HG02759 (cell line): ENCODE measurements around the gene PDE9A.

Source experiments
- ATAC-seq: cut with Tn5 transposase; IDR thresholded peaks from one replicate; pipeline ENCODE4 v1.9.1; 2021; ENCODE audit warnings: mild to moderate bottlenecking, moderate library complexity; ENCODE audit not compliant: unreplicated experiment

Gene PDE9A

GRCh38 chr21:42684109-42684916, 30.9 kb downstream of the PDE9A start:
- ATAC-seq, result no peak

GRCh38 chr21:42685036-42685435, 31.6 kb downstream of the PDE9A start:
- no peak for ATAC-seq

GRCh38 chr21:42685954-42686500, 32.6 kb downstream of the PDE9A start:
- no peak for ATAC-seq

DNA sequence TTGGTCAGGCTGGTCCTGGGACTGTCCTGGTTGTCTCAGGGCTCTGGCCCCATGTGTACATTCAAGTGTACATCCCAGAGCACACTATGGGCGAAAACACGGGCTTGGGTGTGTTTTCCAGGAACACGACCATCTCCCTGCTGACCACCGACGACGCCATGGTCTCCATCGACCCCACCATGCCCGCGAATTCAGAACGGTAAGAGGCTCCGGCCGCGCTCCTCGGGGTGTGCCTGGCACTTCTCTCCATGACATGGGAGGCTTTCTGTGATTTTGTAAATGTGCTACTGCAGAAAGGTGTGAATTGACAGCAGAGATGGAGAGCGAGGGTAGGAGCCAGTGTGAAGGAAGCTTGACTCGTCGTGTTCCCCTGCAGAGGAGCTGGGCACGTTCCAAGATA, 34.4 kb downstream of the PDE9A start:
- no peak for ATAC-seq

- no peak for ATAC-seq
Measured at GRCh38 chr21:42688226-42688840, 34.9 kb downstream of the PDE9A start.

GRCh38 chr21:42688841-42689371, 35.5 kb downstream of the PDE9A start:
- no peak for ATAC-seq

DNA sequence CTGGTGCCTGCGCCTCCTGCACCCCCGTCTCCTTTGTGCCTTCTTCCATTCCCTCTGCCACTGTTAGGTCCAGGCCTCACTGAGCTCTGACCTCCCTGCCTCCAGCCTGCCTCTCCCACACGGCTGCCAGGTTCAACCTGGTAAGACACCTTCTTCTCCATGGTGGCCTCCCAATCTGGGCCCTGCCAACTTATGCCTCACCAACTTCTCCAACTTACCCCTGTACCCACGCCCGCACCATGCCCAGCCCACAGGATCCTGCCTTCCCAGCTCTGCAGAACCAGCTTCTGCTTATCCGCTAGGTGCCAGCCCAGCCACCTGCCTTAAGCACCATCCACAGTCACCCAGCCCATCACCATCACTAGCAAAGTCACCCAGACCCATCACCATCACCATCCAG, 37.2 kb downstream of the PDE9A start:
- ATAC-seq, result no peak

DNA sequence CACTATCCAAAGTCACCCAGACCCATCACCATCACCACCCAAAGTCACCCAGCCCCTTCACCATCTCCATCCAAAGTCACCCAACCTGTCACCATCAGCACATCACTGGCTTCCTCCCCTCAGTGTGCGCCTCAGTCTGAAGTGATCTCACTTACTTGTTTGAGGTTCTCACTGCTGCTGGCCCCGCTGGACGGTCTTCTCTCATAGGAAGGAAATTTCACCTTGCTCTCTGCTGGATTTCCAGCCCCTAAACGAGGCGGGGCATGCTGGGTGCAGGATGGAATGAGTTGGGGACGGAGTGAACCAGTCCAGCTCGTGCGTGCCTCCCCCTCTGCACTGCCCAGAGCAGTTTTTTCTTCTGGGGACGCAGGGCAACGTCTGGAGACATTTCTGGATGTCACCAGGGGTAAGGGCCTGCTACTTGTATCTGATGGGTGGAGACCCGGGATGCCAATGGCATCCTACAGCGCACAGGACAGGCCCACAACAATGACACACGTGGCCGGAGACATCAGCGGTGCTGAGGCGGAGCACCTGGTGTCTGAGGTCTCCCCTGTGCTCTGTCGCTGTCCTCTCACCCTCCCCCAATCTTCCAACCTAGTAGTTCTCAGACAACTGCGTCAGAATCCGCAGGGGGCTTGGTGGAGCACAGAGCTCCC, 38.6 kb downstream of the PDE9A start:
- no peak for ATAC-seq

- no peak for ATAC-seq
Measured at GRCh38 chr21:42692688-42693087, 39.3 kb downstream of the PDE9A start.

DNA sequence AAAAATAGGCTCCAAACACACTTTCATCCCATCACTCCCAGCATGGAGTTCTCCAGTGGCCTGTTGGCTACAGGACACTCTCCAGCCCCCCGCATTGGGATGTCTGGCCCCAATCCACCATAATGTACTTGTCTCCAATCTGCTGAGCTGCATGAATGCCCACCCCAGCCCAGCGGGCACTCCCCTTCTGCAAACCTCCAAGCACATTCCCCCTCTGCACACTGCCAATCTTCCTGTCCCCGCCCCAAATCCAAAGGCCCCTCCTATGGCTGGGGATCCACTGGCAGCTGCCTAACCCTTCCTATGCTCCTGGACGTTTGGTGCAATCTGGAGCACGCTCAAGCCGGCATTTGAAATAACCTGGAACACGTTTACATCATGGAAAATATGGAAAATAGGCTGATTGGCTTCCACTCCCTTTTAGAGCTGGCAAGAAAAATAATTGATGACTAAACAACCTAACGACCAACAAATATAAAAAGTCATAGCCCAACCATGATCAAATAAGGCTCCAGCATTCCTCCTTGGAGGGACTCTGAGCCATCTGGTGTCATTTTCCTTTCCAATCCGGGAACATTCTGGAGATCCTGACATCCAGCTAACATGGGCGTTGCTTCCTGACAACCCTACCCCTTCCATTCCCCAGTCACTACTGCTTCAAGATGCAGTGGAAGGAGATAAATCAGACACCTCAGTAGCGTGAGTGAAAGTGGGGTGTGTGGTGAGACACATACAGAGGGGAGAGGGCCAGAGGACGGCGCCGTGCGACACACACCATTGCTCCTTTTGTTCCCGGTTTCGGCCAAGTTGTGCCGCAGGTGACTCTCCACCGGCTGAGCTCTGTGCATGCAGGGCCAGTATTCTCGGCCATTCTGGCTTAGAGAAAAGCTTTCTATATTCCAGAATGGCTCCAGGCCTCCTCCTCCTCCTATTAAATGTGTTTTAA, 41.6 kb downstream of the PDE9A start:
- no peak for ATAC-seq

DNA sequence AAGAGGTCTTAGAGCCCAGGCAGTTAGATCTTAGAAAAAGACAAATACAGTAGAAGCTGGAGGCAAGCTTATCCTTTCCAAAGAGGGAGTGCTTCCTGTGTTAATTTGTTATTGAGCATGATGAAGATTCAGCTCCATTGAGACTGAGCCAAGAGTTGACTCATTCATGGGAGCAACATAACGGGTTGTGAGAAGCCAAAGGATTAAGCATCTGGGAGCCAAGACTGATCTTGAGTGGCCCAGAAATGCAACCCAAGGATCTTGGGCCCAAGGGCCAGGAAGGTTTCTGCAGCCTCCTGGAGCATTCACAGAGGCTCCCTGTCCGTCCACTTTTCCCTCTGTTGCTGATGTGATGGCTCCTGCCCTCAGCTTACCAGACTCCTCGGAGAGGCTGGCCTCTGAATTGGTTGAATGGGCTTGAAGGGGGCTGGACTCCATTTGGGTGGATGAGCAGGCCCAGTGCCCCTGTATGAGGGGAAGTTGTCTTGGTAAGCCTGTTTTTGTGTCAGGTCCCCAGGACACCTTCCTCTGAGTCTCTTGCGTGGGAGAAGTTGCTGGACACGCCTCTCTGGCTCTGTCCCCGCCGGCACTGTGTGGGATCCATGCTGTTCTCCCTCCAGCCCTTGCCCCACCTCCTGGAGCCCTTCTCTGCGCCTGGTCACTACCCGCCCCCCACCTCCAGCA, 42.4 kb downstream of the PDE9A start:
- no peak for ATAC-seq

GRCh38 chr21:42696501-42697040, 43.1 kb downstream of the PDE9A start:
- no peak for ATAC-seq

GRCh38 chr21:42698733-42699132, 45.3 kb downstream of the PDE9A start:
- no peak for ATAC-seq

- ATAC-seq, result no peak
Measured at GRCh38 chr21:42699196-42699595, 45.8 kb downstream of the PDE9A start.

GRCh38 chr21:42701706-42702456, 48.5 kb downstream of the PDE9A start:
- ATAC-seq, result no peak

- no peak for ATAC-seq
Measured at GRCh38 chr21:42702720-42703119, 49.3 kb downstream of the PDE9A start.

DNA sequence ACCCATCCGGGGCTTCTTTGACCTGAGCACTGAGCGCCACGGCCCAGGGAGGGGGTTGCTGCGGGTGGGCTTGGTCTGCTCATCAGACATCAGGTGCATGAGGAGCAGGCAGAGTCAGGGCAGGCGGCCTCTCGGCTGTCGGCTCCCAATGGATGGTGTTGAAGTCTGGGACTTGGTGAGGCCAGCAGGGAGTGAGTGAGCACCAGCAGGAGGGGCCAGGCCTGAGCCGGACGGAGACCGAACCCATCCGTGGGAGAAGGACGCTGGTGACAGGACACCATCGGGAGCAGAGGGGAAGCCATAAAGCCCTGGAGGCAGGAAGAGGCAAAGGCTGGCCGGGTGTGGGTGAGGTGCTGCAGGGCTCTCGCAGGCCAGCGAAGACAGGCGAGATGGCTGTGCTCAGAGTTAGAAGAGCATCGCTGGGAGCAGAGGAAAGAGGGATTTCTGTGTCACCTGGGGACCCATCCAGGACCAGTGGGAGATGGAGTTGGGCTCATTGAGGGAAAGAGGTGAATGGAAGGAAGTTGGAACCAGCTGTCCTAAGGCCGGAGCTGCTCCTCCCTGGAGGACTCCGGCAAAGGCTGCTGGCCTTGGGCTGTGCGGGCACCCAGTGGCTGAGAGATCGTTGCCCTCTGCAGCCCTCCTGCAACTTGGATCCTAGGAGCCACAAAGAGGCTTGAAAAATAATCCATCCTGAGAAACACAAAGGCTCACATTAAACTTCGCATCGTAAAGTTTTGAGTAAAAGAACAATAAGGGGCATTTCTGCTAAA, 49.9 kb downstream of the PDE9A start:
- ATAC-seq, result no peak

GRCh38 chr21:42703965-42704364, 50.5 kb downstream of the PDE9A start:
- no peak for ATAC-seq
